GM19238 (cell line): ENCODE data around the gene NXPH3.
"Not testable (repeated sequence)": the region's sequence is repeated elsewhere in the genome, so short reads cannot be mapped to it uniquely, and the experiment has no call there.

Source experiments
- DNase-seq: peaks from one replicate; pipeline ENCODE4 v3.0.0; 2011; ENCODE audit warnings: low spot score; ENCODE audit not compliant: insufficient read length

NXPH3 gene

DNA sequence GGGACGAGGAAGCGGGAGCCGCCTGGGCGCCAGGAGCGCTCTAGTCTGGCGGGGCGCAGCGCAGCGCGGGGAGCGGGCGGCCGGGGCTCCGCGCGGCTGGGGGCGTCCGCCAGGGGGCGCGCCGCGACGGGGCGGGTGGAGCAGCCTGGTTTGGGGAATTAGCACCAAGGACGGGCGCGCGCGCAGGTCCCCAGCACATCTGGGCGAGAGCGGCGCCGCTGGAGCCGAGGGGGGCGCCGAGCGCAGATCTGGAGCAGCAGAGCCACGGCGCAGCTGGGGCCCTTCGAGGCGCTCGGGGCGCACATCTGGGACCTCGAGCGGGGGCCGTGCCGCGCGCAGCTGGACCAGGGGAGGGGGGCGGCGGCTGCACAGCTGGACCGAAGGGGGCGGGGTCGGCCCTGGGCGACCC is at the start of gene NXPH3:
NXPH3 (plus strand) TSS at position 193 of the 409 bp plus-strand sequence. CDS start 349 bp downstream, outside the sequence.
- no peak for DNase-seq

DNA sequence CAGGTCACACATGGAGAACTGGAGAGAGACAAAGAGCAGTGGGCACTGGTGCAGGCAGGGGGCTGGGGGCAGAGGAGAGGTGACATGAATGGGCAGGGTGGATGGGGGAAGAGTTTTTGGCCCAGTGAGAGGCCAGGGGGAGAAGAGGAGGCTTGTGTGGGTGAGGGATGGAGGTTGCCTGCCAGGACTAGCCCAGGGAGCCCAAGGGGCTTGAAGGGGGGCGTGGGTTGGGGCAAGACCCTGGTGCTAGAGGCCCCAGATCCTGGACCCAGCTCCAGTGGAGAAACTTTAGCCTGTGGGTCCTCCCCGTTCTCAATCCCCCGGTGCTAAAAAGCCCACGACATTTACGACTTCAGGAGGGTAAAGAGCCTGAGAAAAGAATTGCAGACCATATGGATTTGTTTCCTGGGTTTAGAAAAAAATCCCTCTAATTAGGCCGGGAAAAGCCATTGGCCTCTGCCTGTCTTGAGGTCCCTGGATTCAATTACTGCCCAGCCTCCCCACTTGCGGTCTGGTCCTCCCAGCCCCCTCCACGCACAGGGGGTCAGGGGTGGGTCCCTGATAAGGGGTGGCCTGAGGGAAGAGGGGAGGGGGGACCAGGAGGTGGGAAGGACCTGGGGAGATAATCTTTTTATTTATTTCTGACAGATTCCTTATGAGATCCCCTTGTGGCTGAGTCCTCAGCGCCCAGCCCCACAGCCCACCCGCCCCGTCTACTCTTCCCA is 47.6 kb upstream of the NXPH3 start:
- DNase-seq, result no peak

DNA sequence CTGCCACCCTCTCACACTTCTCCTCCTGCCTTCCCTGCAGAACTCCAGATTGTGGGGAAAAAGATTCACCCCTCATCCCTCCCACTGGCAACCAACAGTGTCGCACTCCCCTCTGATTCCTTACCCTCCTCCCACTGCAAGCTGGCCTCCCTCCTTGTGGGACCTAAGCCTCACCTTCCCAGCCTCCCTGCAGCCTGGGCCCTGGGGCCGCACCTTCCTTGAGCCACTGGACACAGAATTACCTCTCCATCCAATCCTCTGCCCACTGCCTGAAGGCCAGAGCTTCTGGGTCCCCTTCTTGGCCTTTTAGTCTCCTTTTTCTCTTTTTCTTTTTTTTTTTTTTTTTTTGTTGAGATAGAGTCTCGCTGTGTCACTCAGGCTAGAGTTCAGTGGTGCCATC is 46.7 kb upstream of the NXPH3 start:
- DNase-seq, result no peak

- DNase-seq, result no peak
Observed at GRCh38 chr17:49530118-49530517, 45.6 kb upstream of the NXPH3 start.

DNA sequence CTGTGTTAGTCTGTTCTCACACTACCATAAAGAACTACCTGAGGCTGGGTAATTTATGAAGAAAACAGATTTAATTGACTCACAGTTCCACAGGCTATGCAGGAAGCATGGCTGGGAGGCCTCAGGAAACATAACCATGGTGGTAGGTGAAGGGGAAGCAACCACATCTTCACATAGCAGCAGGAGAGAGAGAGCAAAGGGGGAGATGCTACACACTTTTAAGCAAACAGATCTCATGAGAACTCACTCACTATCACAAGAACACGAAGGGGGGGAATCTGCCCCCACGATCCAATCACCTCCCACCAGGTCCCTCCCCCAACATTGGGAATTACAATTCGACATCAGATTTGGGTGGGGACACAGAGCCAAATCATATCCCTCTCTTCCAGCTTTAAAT is 31.8 kb upstream of the NXPH3 start:
- no peak for DNase-seq

DNA sequence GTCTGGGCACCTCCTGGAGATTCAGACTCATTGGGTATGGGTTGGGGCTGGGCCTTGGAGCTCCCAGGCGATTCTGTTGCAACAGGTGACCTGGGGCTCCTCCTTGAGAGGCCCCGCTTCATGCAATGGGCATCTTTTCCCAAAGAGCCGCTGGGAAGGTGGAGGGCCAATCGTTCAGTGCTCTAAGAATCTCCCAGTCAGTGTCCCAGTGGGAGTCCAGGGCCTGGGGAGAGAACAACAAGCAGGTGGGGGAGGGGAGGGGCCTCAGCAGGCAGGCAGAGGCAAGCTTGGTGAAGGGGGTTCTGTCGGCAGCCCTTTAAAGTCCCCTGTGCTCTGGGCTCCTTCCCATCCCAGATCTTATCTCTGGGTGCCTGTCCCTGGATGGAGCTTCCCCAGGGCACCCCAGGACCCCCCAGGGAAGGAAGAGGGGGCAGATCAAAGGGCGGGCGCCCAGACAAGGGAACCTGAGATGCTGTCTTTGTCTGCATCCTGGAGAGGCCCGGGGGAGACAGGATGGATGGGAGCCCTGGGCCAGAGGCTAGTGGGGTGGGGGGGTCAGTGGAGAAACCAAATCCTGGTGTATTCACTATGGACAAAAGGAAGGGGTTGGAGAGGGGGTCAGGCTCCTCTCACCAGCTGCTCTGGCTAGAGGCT is 30.5 kb upstream of the NXPH3 start:
- no peak for DNase-seq

DNA sequence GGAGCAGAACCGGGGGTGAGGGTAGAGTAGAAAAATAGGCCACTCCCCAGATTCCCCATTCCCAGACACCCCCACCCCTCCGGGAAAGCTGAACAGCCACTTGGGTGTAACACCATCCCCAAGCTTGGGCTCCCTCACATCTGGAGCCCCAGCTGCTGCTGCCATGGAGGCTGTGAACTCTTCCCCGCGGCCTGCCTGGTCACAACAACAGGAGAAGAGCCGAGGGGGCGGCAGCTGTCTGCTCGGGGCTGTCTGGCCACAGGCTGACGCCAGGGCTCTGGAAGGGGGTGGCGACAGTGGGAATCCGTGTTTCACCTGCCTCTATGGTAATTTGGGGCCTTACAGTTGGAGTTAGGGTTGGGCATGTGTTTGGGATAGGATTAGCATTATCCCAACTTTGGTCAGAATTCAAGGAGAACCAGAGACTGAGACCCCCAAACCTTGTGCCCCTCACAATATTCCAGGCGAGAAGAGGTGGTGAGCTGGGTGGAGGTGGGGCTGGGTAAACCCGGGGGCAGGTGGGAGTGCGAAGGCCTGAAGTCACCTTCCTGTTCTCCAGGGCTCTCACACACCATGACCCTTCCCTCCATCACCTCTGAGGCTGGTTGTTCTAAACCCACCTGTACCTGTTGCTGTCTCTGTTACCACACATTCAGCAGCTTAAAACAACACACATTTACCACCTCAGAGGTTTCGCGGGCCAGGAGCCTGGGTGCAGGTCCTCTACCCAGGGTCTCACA is 29.7 kb upstream of the NXPH3 start:
- DNase-seq, result no peak

- no peak for DNase-seq
Observed at GRCh38 chr17:49546546-49547535, 28.8 kb upstream of the NXPH3 start.

- no peak for DNase-seq
Observed at GRCh38 chr17:49547566-49547965, 28.1 kb upstream of the NXPH3 start.

- DNase-seq, result no peak
Observed at GRCh38 chr17:49548051-49548505, 27.6 kb upstream of the NXPH3 start.

- no peak for DNase-seq
Observed at GRCh38 chr17:49548506-49549310, 27.0 kb upstream of the NXPH3 start.

GRCh38 chr17:49549311-49549605 is 26.4 kb upstream of the NXPH3 start:
- DNase-seq, result no peak

- no peak for DNase-seq
Observed at GRCh38 chr17:49549691-49550678, 25.7 kb upstream of the NXPH3 start.

DNA sequence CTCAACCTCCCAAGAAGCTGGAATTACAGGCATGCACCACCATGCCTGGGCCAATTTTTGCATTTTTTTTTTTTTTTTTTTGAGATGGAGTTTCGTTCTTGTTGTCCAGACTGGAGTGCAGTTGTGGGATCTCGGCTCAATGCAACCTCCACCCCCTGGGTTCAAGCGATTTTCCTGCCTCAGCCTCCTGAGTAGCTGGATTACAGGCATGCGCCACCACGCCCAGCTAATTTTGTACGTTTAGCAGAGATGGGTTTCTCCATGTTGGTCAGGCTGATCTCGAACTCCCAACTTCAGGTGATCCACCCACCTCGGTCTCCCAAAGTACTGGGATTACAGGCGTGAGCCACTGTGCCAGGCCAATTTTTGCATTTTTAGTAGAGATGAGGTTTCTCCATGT is 24.9 kb upstream of the NXPH3 start:
- DNase-seq, result not testable (repeated sequence)

- DNase-seq, result no peak
Observed at GRCh38 chr17:49551221-49552069, 24.2 kb upstream of the NXPH3 start.

DNA sequence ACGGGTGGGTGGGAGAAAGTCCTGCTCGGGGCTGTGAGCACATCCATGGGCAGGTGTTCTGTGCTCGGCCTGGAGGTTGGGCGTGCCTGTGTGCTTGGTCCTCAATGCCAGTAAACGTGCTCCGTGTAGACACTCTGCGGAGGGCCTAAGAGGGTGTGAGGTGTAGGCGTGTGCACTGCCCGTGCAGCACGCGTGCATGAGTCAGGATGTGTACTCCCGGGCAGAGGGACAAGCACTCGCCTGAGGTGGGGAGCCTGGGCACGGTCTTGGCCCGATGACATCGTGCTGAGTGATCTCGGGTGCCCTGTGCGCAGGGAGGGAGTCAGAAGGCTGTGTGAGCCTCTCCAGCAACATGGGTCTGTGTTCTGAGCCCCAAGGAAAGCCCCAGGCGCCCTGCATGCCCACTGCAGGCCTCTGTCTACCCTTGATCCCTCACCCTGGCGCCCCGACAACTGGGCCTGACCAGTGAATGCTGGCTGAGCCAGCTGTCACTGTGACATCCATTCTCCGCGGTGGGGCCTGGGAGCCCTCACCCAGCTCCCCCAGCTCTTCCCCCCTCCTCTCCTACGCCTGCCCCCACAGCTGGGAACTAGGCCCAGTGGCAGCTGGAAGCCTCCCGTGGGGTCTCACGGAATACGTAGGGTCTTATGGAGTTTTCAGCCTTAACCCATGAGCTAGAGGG is 23.5 kb upstream of the NXPH3 start:
- DNase-seq, result no peak

- DNase-seq, result no peak
Observed at GRCh38 chr17:49553676-49554335, 21.9 kb upstream of the NXPH3 start.
